ENCODE results near the gene FARP1. TPM values are rescaled to one million over a fixed set of nuclear protein-coding genes. Genes with fewer than 3 reads are reported as not detected.

Gene FARP1
- total and polyA plus RNA-seq, 2 of the 8 experiments (the other 6 are each of a cell fraction or from before 2014, with no cell fraction given), result 24.7 to 104 TPM

DNA sequence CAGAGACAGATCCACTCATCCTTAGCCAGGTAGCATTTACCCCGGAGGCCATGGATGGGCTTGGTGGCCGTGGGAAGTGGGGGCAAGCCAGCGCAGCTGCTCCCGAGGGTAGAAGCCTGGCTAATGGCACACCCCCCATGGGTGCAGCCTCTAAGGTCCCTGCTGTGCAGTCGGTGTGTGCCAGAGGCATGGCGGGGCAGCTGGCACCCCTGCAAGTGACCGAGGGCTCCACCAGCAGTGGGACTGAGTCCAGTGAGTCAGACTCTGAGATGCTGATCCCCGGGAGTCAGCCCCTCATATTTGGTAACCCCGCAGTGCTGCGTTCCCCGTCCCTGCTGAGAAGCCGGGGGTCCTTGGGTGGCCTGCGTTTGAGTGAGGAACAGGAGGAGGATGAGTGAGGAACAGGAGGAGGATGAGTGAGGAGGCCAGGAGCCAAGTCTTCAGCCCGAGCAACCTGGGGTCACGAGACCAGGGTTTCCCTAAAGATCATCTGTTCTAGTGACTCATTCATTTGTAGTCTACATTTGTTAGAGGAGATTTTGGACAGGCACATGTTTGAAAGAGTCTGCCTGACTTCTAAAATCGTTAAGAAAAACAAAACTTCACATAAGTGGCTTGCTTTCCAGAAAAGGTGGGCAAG, 253.3 kb downstream of the FARP1 start:
- Histone ChIP-seq H3K56ac (replicated peaks; ENCODE audit: insufficient read length, low read depth, low read length) (no peak overlapping the region), H2AK5ac (ENCODE audit: low read depth, low read length) (no peak overlapping the region), H3K79me1 (ENCODE audit: low read depth, low read length) (peaks cover 2% of the 10 kb centered on the region; the same call in 1 of the 2 replicates), H2BK5ac (ENCODE audit: low read depth, low read length) (no peak overlapping the region), H3K4me3 (ENCODE audit: extremely low read depth in 1 of 4, insufficient read depth in 2 of 4, low read depth in 3 of 4, low read length in 4 of 4) (no peak overlapping the region), H3K9me3 (ENCODE audit: insufficient read depth in 2 of 2, low read depth in 1 of 2, low read length in 1 of 2) (no peaks in the 10 kb centered on the region), H4K5ac (ENCODE audit: insufficient read length, low read depth, low read length) (no peak overlapping the region), H3K36me3 (ENCODE audit: control insufficient read depth in 2 of 4, insufficient read depth in 4 of 4, low read length in 3 of 4) (peaks cover 3 to 17% (median 5%) of the 10 kb centered on the region in 4 experiments; a peak in 5 of 8 replicates), H2BK12ac (ENCODE audit: low read depth, low read length) (no peak overlapping the region), H3K27me3 (replicated peaks in 1 of 4; ENCODE audit: control insufficient read depth in 3 of 4, extremely low read depth in 1 of 4, insufficient read depth in 3 of 4, low read length in 3 of 4) (no peaks in the 10 kb centered on the region), H2BK120ac (replicated peaks; ENCODE audit: low read depth, low read length) (no peak overlapping the region), H3K9ac (replicated peaks in 1 of 4; ENCODE audit: extremely low read depth in 1 of 4, low read depth in 3 of 4, low read length in 3 of 4) (no peak overlapping the region), H3K4ac (replicated peaks; ENCODE audit: insufficient read length, low read depth, low read length) (no peak overlapping the region), H2AFZ (ENCODE audit: low read length) (no peak overlapping the region), H3K18ac (ENCODE audit: extremely low read depth, low read length) (no peak overlapping the region), H4K91ac (replicated peaks; ENCODE audit: insufficient read length, low read length) (no peak overlapping the region), H2BK15ac (ENCODE audit: low read length) (no peak overlapping the region), H3K27ac (ENCODE audit: low read depth, low read length) (no peak overlapping the region), H3K23ac (ENCODE audit: insufficient read length) (no peak overlapping the region), H3K23me2 (ENCODE audit: low read depth, low read length) (no peaks in the 10 kb centered on the region), H2BK20ac (ENCODE audit: low read length) (no peak overlapping the region), H3K79me2 (ENCODE audit: control insufficient read depth in 1 of 2, insufficient read depth in 2 of 2, low read length in 2 of 2) (no peaks in the 10 kb centered on the region), H4K8ac (ENCODE audit: extremely low read depth, insufficient read depth, low read length) (no peak overlapping the region), H3K14ac (ENCODE audit: insufficient read length) (no peak overlapping the region), H4K20me1 (replicated peaks in 1 of 2; ENCODE audit: control insufficient read depth in 1 of 2, insufficient read depth in 2 of 2, low read length in 2 of 2) (no peaks in the 10 kb centered on the region), H3K4me2 (ENCODE audit: insufficient read depth in 1 of 2, low read depth in 2 of 2, low read length in 2 of 2) (no peak overlapping the region), H3K4me1 (replicated peaks in 1 of 4; ENCODE audit: control insufficient read depth in 3 of 4, insufficient read depth in 4 of 4, low read length in 3 of 4) (peaks cover 0 to 4% (median 1%) of the 10 kb centered on the region in 4 experiments; a peak in 2 of 7 replicates)
- no peak for DNase-seq (ENCODE audit: low read depth in 1 of 2, low spot score in 2 of 2)
- 96% methylated on average over 14 of the region's 16 CpGs; no CpG with 5 or more reads in 1 of the 2 experiments for WGBS, 2 experiments (ENCODE audit: extremely low coverage in 1 of 2, insufficient coverage in 1 of 2, insufficient read length in 1 of 2, insufficient replicate concordance in 2 of 2, low coverage in 1 of 2, low lambda C conversion rate in 2 of 2, missing lambda C conversion rate in 1 of 2)
- TF ChIP-seq SAP30 (IDR thresholded peaks at IDR 0.05; ENCODE audit: insufficient read depth, insufficient replicate concordance, low read length), result no peak
- TF ChIP-seq EGR1 (IDR thresholded peaks at IDR 0.05; ENCODE audit: borderline replicate concordance, low read depth, low read length), result no peak
- no peak for TF ChIP-seq SUZ12 (IDR thresholded peaks at IDR 0.05; ENCODE audit: low read length)
- TF ChIP-seq BRCA1 (IDR thresholded peaks at IDR 0.05; ENCODE audit: low read depth, low read length), result no peak
- TF ChIP-seq YY1 (IDR thresholded peaks at IDR 0.05; ENCODE audit: low read depth, low read length), result no peak
- TF ChIP-seq CREB1 (IDR thresholded peaks at IDR 0.05), result no peak
- TF ChIP-seq GABPA (IDR thresholded peaks at IDR 0.05; ENCODE audit: borderline replicate concordance, insufficient read depth, low read length), result no peak
- no peak for TF ChIP-seq RNF2 (IDR thresholded peaks at IDR 0.05; ENCODE audit: borderline replicate concordance, low read depth, low read length, missing control alignments, poor library complexity, severe bottlenecking)
- POLR2A ChIA-PET (ENCODE audit: partially characterized antibody), result interaction anchor here (1.9 kb wide), 1 partner anchor 11 kb away, joined by 4 read pairs; no protein-coding TSS in a partner anchor
- CTCF ChIA-PET (ENCODE audit: partially characterized antibody), result interaction anchor here (0.6 to 1.1 kb wide), 3 partner anchors 30 to 107 kb away, joined by 3 read pairs; no protein-coding TSS in a partner anchor
- no peak for FAIRE-seq

Data from H1 (cell line).